Urothelium cell line (cell line): Measurements from ENCODE around the gene CSTPP1.
A peak's percentile ranks its signal among the peaks of the same experiment; 100 is the strongest.

Experiments used
- DNase-seq: peaks from one replicate; pipeline ENCODE4 v3.0.0; 2011; ENCODE audit warnings: low spot score, mixed read lengths
- FAIRE-seq: peaks from 2 replicates; lab custom pipeline; 2011; peaks lifted over from hg19 to GRCh38; lab: Jason Lieb, UNC

The CSTPP1 gene

DNA sequence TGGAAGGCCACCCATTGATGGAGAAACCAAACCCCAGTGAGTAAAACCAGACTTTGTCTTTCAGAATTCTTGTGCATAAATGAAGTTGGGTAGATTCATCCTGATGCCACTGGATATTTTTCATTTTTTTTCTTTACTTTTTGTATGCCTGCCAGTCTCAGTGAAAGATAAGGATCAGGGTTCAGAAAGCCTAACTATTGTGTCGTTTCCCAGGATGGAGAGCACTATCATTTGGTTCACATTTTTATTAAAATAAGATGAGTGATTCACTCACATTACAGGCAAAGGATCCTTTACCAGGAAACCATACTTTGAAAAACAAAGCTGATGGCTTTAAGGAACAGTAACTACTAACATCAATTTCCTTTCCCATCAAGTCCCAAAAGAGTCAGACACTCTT lies 188.1 kb downstream of the CSTPP1 start:
- FAIRE-seq (no peak), DNase-seq (no peak)

GRCh38 chr11:47125083-47125482 lies 188.5 kb downstream of the CSTPP1 start:
- FAIRE-seq = no peak
- DNase-seq = no peak

GRCh38 chr11:47127213-47127612 lies 190.7 kb downstream of the CSTPP1 start:
- DNase-seq (no peak), FAIRE-seq (no peak)

DNA sequence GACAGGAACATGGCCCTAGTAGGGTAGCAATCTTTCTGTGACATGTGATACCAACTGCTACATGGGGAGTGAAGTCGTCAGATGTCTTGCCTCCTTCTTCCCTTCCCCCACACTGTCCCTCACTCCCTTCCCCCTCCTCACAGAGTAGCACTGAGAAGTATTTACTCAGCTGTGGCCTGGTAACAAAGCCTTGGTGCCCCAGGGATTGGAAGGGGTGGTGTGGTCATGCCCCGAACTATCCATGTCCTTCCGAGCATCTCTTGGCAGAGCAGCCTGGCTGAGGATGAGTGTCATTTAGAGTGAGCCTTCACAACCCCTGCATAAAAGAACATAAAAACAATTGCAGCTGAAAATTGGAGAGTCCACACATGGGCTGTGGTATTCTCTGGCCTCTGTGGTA lies 194.0 kb downstream of the CSTPP1 start:
- DNase-seq = no peak
- FAIRE-seq = no peak

- DNase-seq = no peak
- FAIRE-seq = no peak
Observed at GRCh38 chr11:47131136-47131535, 194.6 kb downstream of the CSTPP1 start.

GRCh38 chr11:47132490-47132889 lies 195.9 kb downstream of the CSTPP1 start:
- no peak for DNase-seq
- no peak for FAIRE-seq

DNA sequence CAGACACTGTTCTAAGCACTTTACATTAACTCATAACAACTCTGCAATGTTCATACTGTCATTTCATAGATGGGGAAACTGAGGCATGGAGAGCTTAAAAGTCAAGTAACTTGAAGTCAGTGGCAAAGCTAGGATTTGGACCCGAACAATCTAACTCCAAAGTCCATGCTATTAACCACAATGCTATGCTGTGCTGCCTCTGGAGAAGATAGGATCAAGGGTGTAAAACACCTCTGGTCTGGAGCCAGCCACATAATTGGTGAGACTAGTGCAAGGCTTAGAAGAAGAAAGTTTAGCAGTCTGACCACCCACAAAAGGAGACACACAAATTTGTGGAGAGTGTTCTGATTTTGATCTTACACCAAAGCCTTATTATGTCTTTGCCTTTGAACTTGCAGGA lies 196.4 kb downstream of the CSTPP1 start:
- no peak for FAIRE-seq

DNA sequence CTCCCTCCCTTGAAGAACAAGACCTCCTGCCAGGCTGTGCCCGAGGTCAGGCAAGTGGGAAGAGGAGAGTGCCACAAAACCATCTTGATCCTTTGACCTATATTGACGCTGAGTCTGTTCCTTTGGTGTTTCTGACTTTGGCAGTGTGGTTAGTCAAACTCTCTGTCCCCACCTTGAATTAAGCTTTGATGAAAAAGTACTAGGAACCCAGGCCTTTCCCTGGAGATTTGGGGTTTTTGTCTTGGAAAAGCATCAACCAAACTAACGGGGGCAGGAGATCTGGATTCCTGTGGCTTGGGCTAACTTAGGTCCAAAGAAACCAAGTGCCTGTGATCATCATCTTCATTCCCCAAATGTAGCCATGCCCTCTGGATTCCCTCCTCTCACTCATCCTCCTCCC lies 199.8 kb downstream of the CSTPP1 start:
- DNase-seq (no peak), FAIRE-seq (no peak)

More for the DNA sequence above, 196.4 kb downstream of the CSTPP1 start:
- no peak for DNase-seq

- no peak for FAIRE-seq
Observed at GRCh38 chr11:47136921-47137320, 200.4 kb downstream of the CSTPP1 start.

GRCh38 chr11:47137476-47137875 lies 200.9 kb downstream of the CSTPP1 start:
- FAIRE-seq (no peak), DNase-seq (no peak)

More at GRCh38 chr11:47136921-47137320, 200.4 kb downstream of the CSTPP1 start:
- no peak for DNase-seq

DNA sequence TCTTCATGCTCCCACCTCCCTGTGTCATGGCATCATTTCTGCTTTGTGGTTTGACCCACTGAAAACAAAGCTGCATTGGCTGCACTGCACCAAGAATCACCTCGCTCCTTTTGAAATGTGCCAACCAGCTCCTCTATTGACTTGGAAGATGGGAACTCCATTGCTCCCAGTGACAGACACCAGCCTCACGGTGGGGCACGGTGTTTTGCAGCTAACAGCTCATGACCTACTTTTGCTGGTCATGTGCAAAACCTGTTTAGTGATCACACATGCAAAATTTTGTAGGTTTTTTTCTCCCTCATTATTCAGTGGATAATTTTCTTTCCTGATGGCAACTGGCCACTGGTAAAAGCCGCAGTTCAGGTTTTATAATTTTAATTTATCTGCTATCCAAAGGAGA lies 203.3 kb downstream of the CSTPP1 start:
- DNase-seq = no peak
- no peak for FAIRE-seq

DNA sequence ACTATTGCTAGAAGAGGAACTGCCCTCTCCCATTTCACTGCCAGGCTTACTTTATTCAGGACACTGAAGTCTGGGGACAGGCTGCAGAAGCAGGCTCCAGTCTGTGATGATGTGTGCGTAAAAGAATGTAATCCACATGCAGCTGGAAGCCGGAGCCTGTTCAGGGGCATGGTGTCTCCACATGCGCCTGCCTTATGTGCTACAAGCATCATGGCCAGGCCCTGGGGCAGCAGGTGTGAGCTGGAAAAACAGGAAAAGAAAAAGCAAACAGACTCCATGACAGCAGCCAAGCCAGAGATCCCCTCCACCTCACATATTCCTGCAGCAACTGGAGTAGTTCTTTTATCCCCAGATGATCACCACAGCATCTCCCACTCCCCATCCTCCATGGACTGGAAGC lies 206.8 kb downstream of the CSTPP1 start:
- FAIRE-seq (no peak), DNase-seq (no peak)

DNA sequence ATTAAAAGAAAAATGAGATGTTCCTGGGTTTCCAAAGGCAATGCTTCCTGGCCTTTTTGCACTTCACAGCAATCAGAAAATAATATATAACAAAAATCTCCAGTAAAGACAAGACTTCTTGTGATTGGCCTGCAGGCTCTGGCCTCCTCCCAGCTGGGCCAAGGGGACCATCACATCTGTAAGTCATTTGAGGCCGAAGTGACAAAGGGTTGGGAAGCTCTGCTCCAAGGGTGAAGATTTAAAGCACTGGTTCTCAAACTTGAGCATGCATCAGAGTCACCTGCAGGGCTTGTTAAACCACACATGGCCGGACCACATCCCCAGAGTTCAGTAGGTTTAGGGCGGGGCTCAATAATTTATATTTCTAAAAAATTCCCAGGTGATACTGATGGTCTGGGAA lies 208.0 kb downstream of the CSTPP1 start:
- DNase-seq (no peak), FAIRE-seq (no peak)

- DNase-seq = no peak
Observed at GRCh38 chr11:47147250-47147649, 210.7 kb downstream of the CSTPP1 start.

DNA sequence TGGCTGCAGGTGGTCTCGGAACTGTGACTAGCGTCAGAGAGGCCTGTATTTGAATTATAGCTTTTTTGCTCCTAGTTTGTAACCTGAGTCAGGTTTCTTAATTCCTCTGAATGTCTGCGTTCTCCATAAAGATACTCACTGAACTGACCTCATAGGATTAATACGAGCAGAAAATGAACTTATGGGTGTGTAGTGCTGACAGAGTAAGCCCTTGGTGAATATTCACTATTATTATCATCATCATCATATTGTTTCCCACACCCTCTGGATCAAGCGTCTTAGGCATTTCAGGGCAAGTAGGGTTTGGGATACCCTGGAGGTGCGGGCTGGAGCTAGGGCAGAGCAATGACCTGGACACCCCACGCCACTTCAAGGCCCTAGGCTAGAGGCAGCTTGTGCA lies 211.1 kb downstream of the CSTPP1 start:
- FAIRE-seq = no peak
- DNase-seq = no peak

More at GRCh38 chr11:47147250-47147649, 210.7 kb downstream of the CSTPP1 start:
- FAIRE-seq = no peak

DNA sequence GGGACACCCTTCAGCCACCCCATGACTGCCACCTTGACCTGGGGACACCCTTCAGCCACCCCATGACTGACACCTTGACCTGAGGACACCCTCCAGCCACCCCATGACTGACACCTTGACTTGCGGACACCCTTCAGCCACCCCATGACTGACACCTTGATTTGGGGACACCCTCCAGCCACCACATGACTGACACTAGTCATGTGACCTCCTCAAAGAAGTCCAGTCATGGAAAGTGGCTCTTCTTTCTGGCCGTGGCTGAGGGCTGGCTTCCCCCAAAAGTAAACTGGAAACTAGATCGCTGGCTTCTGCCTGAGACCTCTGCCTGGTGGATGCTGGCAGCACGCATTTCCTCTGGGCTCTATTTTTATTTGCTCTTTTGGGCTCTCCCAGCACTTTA lies 211.7 kb downstream of the CSTPP1 start:
- FAIRE-seq = no peak
- no peak for DNase-seq

GRCh38 chr11:47148903-47149531 lies 212.5 kb downstream of the CSTPP1 start:
- no peak for DNase-seq

GRCh38 chr11:47149782-47150181 lies 213.2 kb downstream of the CSTPP1 start:
- DNase-seq (no peak), FAIRE-seq (no peak)

More at GRCh38 chr11:47148903-47149531, 212.5 kb downstream of the CSTPP1 start:
- FAIRE-seq = no peak

GRCh38 chr11:47152126-47152952 lies 215.8 kb downstream of the CSTPP1 start:
- no peak for FAIRE-seq
- no peak for DNase-seq

- no peak for FAIRE-seq
Observed at GRCh38 chr11:47152953-47153950, 216.7 kb downstream of the CSTPP1 start.

More at GRCh38 chr11:47152953-47153950, 216.7 kb downstream of the CSTPP1 start:
- DNase-seq = peak; percentile 79
